RWPE1 (cell line): ENCODE measurements around the gene HDAC9.

ENCODE experiments used
- CTCF ChIA-PET: fragments of 350-600 bp; sonication (Branson Sonifier 250); formaldehyde crosslinking; extraction: SDS; loops from one replicate; lab custom pipeline; 2021; lab: Yijun Ruan, JAX
- POLR2A ChIA-PET: fragments of 400-600 bp; formaldehyde crosslinking; extraction: SDS; loops from one replicate; lab custom pipeline; 2020; ENCODE audit warnings: antibody characterized with exemption; ENCODE audit not compliant: low non-redundant PET; lab: Yijun Ruan, JAX
- DNase-seq: peaks from one replicate; pipeline ENCODE4 v3.0.0; 2012; ENCODE audit warnings: low spot score
- H3K27ac ChIP-seq: fragments of 450-650 bp; 2 replicates; pipeline ENCODE4 v1.5.1; 2017
- TF ChIP-seq, protein P1 (sequence below): fragments of 450-650 bp; conservative IDR thresholded peaks from 2 replicates; pipeline ENCODE4 v1.5.1; 2017; ENCODE audit warnings: low read depth, mild to moderate bottlenecking

The HDAC9 gene

DNA sequence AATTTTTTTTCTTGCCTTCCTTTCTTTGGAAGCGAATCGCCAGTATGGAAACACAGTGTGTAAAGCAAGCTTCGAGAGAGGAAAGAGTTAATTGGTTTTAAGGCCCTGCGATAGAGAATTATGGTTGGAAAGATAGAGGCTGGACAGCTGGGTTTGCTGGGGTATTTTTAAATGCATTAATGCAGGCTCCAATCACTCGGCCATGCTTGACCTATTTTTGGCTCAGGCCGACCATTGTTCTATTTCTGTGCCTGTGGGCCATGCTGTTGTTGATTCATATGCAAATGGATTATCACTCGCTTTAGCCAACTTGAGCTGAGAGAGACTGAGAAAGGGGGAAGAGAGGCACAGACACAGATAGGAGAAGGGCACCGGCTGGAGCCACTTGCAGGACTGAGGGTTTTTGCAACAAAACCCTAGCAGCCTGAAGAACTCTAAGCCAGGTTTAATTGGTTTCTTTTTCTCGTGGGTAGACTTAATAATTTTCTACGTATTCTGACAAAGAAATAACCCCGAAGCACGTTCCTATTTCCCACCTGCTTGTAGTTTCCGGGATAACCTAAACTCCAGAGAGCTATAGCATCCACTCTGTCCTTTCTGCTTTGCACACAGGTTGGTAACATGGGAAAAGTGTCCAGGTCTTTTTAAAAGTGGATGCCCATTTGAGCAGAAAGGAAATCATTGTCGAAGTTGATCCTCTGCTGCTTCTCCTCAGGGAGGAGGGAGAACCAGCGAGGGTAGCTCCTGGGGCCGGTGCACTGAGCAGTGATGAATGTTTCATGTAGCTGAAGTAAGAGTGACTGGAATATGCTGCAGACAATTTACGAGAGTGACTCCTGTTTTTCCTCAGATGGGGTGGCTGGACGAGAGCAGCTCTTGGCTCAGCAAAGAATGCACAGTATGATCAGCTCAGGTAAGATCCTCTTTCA lies at the start of gene HDAC9:
TSS of gene HDAC9 (plus strand) at position 338 of the 929 bp plus-strand sequence. CDS start at position 892, 554 bp downstream.
- POLR2A ChIA-PET, result no interaction called here
- TF ChIP-seq, protein P1, sequence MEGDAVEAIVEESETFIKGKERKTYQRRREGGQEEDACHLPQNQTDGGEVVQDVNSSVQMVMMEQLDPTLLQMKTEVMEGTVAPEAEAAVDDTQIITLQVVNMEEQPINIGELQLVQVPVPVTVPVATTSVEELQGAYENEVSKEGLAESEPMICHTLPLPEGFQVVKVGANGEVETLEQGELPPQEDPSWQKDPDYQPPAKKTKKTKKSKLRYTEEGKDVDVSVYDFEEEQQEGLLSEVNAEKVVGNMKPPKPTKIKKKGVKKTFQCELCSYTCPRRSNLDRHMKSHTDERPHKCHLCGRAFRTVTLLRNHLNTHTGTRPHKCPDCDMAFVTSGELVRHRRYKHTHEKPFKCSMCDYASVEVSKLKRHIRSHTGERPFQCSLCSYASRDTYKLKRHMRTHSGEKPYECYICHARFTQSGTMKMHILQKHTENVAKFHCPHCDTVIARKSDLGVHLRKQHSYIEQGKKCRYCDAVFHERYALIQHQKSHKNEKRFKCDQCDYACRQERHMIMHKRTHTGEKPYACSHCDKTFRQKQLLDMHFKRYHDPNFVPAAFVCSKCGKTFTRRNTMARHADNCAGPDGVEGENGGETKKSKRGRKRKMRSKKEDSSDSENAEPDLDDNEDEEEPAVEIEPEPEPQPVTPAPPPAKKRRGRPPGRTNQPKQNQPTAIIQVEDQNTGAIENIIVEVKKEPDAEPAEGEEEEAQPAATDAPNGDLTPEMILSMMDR, result no peak
- no peak for DNase-seq
- CTCF ChIA-PET, result interaction anchor here (0.8 to 1.0 kb wide), 2 partner anchors 9 to 22 kb away, joined by 3 to 4 read pairs; no protein-coding TSS in a partner anchor
- H3K27ac ChIP-seq, result no peak within 1 kb of the TSS

DNA sequence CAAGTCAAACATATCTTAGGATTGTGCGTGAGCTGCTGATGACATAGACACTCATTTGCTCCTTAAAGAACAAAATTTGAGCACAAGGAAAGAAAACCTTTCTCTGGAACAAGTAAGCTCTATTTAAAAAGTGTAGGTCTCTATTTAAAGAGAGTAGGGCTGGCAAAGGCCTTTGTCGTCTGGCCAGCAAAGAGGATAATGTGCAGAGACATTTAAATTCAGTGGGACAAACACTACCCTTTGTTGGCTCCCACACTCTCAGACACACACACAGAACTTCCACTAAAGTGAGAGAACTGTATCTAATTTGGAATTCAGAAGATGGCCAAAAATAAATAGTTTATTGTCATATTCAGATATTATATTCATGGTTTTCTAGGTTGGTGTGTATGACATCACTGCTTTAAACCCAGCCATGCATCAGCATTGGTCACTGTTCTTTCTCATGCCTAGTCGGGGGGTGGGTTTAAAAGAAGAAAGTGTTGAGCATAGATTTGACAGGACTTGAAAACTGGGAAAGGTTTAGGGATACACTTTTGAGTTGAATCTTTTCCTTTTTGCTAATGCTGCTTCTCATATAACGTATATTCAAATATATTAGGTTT lies 49.5 kb upstream of the HDAC9 start:
- POLR2A ChIA-PET, result no interaction called here
- no peak for DNase-seq
- CTCF ChIA-PET, result interaction anchor here (0.6 to 0.9 kb wide), 3 partner anchors 10 to 25 kb away, joined by 3 to 5 read pairs (median 4); no protein-coding TSS in a partner anchor
- TF ChIP-seq, protein P1, result no peak
- H3K27ac ChIP-seq, result no peak overlapping the region

DNA sequence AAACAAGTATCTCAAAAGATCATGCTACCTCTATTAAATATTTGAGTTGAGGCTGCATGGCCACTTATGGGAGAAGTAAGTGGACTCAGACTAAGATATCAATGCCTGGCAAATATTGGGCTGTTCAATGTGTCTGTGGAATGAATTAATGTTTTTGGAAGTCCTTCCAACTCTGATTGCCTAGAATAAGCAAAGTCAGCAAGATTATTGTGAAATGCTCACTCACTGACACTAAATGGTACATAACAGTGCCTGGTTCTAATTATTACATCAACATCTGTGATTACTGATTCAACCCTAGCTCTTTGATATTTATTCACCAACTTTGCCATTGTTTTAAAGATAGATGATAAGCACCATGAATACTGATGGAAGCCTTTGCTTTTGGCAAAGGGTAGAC lies 45.5 kb upstream of the HDAC9 start:
- TF ChIP-seq, protein P1, result no peak
- DNase-seq, result no peak
- H3K27ac ChIP-seq, result no peak overlapping the region
- CTCF ChIA-PET, result interaction anchor here (1.1 kb wide), 1 partner anchor 118 kb away, joined by 3 read pairs; no protein-coding TSS in a partner anchor
- POLR2A ChIA-PET, result no interaction called here

DNA sequence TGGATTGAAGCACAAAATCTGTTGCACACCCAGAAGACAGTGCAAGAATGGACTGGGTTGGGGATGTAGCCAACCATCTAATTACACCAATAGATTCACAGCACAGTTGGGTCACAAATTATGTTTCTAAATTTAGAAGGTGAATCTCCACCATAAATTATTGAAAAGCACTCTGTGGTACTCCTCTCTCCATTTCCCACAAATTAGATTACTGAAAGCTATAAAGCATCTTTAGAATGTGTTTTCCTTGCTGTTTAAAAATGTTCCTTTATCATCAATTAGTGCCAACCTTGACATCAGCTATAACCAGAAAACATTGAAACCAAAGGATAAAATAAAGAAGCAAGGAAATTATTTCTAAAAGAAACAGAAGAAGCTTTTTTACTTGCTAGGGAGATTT lies 39.9 kb upstream of the HDAC9 start:
- DNase-seq, result no peak
- no peak overlapping the region for H3K27ac ChIP-seq
- ChIA-PET CTCF (interaction anchor here (0.9 kb wide), 1 partner anchor 10 kb away, joined by 5 read pairs; no protein-coding TSS in a partner anchor), POLR2A (no interaction called here)
- TF ChIP-seq, protein P1, result no peak

DNA sequence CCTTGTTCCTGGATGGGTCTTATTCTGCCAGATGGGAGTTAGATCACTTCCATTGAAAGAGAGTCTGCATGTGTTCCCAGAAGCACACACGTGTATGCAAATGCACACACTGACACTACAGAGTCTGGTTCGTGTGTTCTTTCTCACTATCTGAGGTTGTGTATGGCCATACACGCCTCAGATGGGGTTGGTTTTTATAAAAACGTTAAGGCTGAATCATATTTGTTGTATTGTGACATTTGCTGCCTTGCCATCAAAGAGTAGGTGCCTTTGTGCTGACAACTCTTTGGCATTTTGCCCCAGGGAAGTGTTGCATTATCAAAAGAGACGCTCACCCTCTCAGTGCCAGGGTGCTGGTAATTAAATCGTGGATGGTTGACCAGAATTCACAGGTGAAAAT lies 37.7 kb upstream of the HDAC9 start:
- TF ChIP-seq, protein P1, result no peak
- DNase-seq, result peak; percentile 8
- ChIA-PET POLR2A (no interaction called here), CTCF (interaction anchor here (0.7 to 1.1 kb wide), 2 partner anchors 32 to 1222 kb away, joined by 3 read pairs; no protein-coding TSS in a partner anchor)
- no peak overlapping the region for H3K27ac ChIP-seq

DNA sequence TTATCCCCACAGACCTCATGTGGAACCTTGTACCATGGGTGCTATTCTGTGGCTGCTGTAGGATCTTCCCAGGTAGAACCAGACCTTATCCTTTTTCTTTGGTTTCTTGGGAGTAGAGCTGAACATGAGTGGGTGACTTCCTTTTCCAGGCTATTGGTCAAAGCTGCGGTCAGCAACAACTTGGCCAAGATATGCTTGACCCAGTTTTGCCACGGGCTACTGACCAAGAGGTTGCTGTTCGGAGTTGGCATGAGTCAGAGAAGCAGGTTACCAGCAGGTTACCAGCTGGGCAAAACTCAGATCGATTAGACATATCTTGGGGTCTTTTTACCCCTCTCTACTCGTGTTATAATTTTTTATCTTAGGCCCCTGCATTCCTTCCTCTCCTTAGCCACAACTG lies 36.7 kb upstream of the HDAC9 start:
- H3K27ac ChIP-seq, result no peak overlapping the region
- TF ChIP-seq, protein P1, result no peak
- CTCF ChIA-PET, result interaction anchor here (0.6 to 1.1 kb wide), 2 partner anchors 33 to 112 kb away, joined by 3 read pairs; no protein-coding TSS in a partner anchor
- POLR2A ChIA-PET, result no interaction called here
- no peak for DNase-seq
